Raji (cell line): Measurements from ENCODE around the gene BRWD1.

ENCODE experiments used
- POLR2A ChIP-seq: IDR thresholded peaks from 2 replicates; pipeline ENCODE4 v1.6.1; 2011; ENCODE audit warnings: low read depth, low read length, control low read depth; ENCODE audit not compliant: insufficient read depth

The BRWD1 gene

GRCh38 chr21:39196838-39197237 lies 116.6 kb downstream of the BRWD1 start:
- no peak for TF ChIP-seq POLR2A

- no peak for TF ChIP-seq POLR2A
Observed at GRCh38 chr21:39196310-39196709, 117.1 kb downstream of the BRWD1 start.

GRCh38 chr21:39193380-39193779 lies 120.1 kb downstream of the BRWD1 start:
- no peak for TF ChIP-seq POLR2A

GRCh38 chr21:39189857-39190604 lies 123.4 kb downstream of the BRWD1 start:
- no peak for TF ChIP-seq POLR2A

- no peak for TF ChIP-seq POLR2A
Observed at GRCh38 chr21:39188521-39189139, 124.8 kb downstream of the BRWD1 start.

- no peak for TF ChIP-seq POLR2A
Observed at GRCh38 chr21:39187141-39187540, 126.3 kb downstream of the BRWD1 start.

- no peak for TF ChIP-seq POLR2A
Observed at GRCh38 chr21:39186676-39187075, 126.8 kb downstream of the BRWD1 start.

- no peak for TF ChIP-seq POLR2A
Observed at GRCh38 chr21:39185157-39185556, 128.3 kb downstream of the BRWD1 start.

GRCh38 chr21:39184050-39184980 lies 129.1 kb downstream of the BRWD1 start:
- peak; percentile 66; the same call in 1 of the 2 replicates for TF ChIP-seq POLR2A

- TF ChIP-seq POLR2A, result peak; percentile 95
Observed at GRCh38 chr21:39183272-39184049, 130.0 kb downstream of the BRWD1 start, which contains the start of gene PSMG1. TSS of gene PSMG1 (minus strand) at chr21:39183451. CDS start at chr21:39183385, 66 bp downstream.

- TF ChIP-seq POLR2A, result no peak
Observed at GRCh38 chr21:39182484-39183271, 130.8 kb downstream of the BRWD1 start.

- TF ChIP-seq POLR2A, result no peak
Observed at GRCh38 chr21:39182016-39182415, 131.4 kb downstream of the BRWD1 start.

- TF ChIP-seq POLR2A, result no peak
Observed at GRCh38 chr21:39181205-39181818, 132.1 kb downstream of the BRWD1 start.

- no peak for TF ChIP-seq POLR2A
Observed at GRCh38 chr21:39180429-39181019, 132.9 kb downstream of the BRWD1 start.

- TF ChIP-seq POLR2A, result no peak
Observed at GRCh38 chr21:39178421-39178820, 135.0 kb downstream of the BRWD1 start.
